ENCODE data around the gene CACNA2D3. TPM values are rescaled to one million over a fixed set of nuclear protein-coding genes. Genes with fewer than 3 reads are reported as not detected.

CACNA2D3 gene
- polyA plus RNA-seq, 1 donor from 2014 or later = 26.2 TPM

DNA sequence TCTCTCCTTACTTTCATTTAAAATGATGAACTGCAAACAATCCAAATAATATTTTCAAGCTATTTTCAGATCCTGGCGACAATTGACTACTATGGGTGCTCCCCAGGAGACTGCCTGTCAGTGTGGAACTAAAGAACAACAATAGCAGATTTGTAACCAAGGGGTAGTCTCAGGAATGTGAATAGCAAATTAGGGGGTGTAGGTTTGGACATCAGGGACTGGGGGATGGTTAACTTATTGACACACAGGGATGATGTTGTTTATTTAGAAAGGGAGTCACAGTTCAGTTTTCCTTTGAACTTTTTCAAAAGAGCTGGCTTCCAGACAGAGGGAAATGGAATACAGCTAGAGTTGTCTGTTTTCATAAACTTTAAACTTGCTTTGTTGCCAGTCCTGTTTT is 575.7 kb downstream of the CACNA2D3 start:
- Histone ChIP-seq H3K79me2 (replicated peaks; ENCODE audit: insufficient read depth, low read length) (no peaks in the 10 kb centered on the region), H3K9me3 (ENCODE audit: low read length) (no peaks in the 10 kb centered on the region), H4K20me1 (ENCODE audit: insufficient read depth) (no peaks in the 10 kb centered on the region), H3K9me2 (ENCODE audit: insufficient read depth, low read length) (no peaks in the 10 kb centered on the region), H3K9ac (ENCODE audit: low read length) (no peak overlapping the region), H3K36me3 (ENCODE audit: insufficient read depth, low read length) (no peaks in the 10 kb centered on the region), H3K27me3 (ENCODE audit: insufficient read depth, low read depth, low read length) (no peaks in the 10 kb centered on the region), H3K4me3 (ENCODE audit: low read length) (no peak overlapping the region), H3K27ac (ENCODE audit: low read length) (peak overlapping the region; percentile 3), H3K4me2 (ENCODE audit: low read length) (no peak overlapping the region), H2AFZ (ENCODE audit: low read depth, low read length) (no peak overlapping the region), H3F3A (ENCODE audit: insufficient read depth, low read length, poor library complexity, severe bottlenecking) (peaks cover 5% of the 10 kb centered on the region)
- peak; percentile 10 for TF ChIP-seq EP300 (conservative IDR thresholded peaks at IDR 0.05; ENCODE audit: poor library complexity, severe bottlenecking)
- TF ChIP-seq RAD21 (conservative IDR thresholded peaks at IDR 0.05) = no peak
- TF ChIP-seq, protein P1, sequence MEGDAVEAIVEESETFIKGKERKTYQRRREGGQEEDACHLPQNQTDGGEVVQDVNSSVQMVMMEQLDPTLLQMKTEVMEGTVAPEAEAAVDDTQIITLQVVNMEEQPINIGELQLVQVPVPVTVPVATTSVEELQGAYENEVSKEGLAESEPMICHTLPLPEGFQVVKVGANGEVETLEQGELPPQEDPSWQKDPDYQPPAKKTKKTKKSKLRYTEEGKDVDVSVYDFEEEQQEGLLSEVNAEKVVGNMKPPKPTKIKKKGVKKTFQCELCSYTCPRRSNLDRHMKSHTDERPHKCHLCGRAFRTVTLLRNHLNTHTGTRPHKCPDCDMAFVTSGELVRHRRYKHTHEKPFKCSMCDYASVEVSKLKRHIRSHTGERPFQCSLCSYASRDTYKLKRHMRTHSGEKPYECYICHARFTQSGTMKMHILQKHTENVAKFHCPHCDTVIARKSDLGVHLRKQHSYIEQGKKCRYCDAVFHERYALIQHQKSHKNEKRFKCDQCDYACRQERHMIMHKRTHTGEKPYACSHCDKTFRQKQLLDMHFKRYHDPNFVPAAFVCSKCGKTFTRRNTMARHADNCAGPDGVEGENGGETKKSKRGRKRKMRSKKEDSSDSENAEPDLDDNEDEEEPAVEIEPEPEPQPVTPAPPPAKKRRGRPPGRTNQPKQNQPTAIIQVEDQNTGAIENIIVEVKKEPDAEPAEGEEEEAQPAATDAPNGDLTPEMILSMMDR (IDR thresholded peaks at IDR 0.05; ENCODE audit: poor library complexity, severe bottlenecking) = no peak
- no peak for TF ChIP-seq SMC3 (conservative IDR thresholded peaks at IDR 0.05; ENCODE audit: poor library complexity)

GRCh38 chr3:54703923-54704322 is 581.6 kb downstream of the CACNA2D3 start:
- H2AFZ ChIP-seq (ENCODE audit: low read depth, low read length) = no peak overlapping the region
- H3K4me3 ChIP-seq (ENCODE audit: low read length) = no peak overlapping the region
- H3K9me3 ChIP-seq (ENCODE audit: low read length) = no peaks in the 10 kb centered on the region
- H3K79me2 ChIP-seq (replicated peaks; ENCODE audit: insufficient read depth, low read length) = no peaks in the 10 kb centered on the region
- no peak overlapping the region for H3K4me2 ChIP-seq (ENCODE audit: low read length)
- H3K27me3 ChIP-seq (ENCODE audit: insufficient read depth, low read depth, low read length) = no peaks in the 10 kb centered on the region
- H4K20me1 ChIP-seq (ENCODE audit: insufficient read depth) = no peaks in the 10 kb centered on the region
- TF ChIP-seq POLR2AphosphoS5 (IDR thresholded peaks at IDR 0.05) = no peak
- TF ChIP-seq EP300 (conservative IDR thresholded peaks at IDR 0.05; ENCODE audit: poor library complexity, severe bottlenecking) = no peak
- H3K9me2 ChIP-seq (ENCODE audit: insufficient read depth, low read length) = no peaks in the 10 kb centered on the region
- no peak overlapping the region for H3K9ac ChIP-seq (ENCODE audit: low read length)
- no peak overlapping the region for H3K27ac ChIP-seq (ENCODE audit: low read length)
- H3K36me3 ChIP-seq (ENCODE audit: insufficient read depth, low read length) = no peaks in the 10 kb centered on the region
- no peaks in the 10 kb centered on the region for H3F3A ChIP-seq (ENCODE audit: insufficient read depth, low read length, poor library complexity, severe bottlenecking)

GRCh38 chr3:54705730-54706129 is 583.4 kb downstream of the CACNA2D3 start:
- Histone ChIP-seq H4K20me1 (ENCODE audit: insufficient read depth) (no peaks in the 10 kb centered on the region), H3K79me2 (replicated peaks; ENCODE audit: insufficient read depth, low read length) (no peaks in the 10 kb centered on the region), H3K9me3 (ENCODE audit: low read length) (no peaks in the 10 kb centered on the region), H2AFZ (ENCODE audit: low read depth, low read length) (no peak overlapping the region), H3K36me3 (ENCODE audit: insufficient read depth, low read length) (no peaks in the 10 kb centered on the region), H3K27ac (ENCODE audit: low read length) (no peak overlapping the region), H3K27me3 (ENCODE audit: insufficient read depth, low read depth, low read length) (no peaks in the 10 kb centered on the region), H3F3A (ENCODE audit: insufficient read depth, low read length, poor library complexity, severe bottlenecking) (no peaks in the 10 kb centered on the region), H3K9me2 (ENCODE audit: insufficient read depth, low read length) (no peaks in the 10 kb centered on the region), H3K4me2 (ENCODE audit: low read length) (no peak overlapping the region), H3K4me3 (ENCODE audit: low read length) (no peak overlapping the region), H3K9ac (ENCODE audit: low read length) (no peak overlapping the region)
- TF ChIP-seq RAD21 (conservative IDR thresholded peaks at IDR 0.05) (no peak), TAF1 (IDR thresholded peaks at IDR 0.05; ENCODE audit: low read depth) (no peak)
- TF ChIP-seq, protein P2, sequence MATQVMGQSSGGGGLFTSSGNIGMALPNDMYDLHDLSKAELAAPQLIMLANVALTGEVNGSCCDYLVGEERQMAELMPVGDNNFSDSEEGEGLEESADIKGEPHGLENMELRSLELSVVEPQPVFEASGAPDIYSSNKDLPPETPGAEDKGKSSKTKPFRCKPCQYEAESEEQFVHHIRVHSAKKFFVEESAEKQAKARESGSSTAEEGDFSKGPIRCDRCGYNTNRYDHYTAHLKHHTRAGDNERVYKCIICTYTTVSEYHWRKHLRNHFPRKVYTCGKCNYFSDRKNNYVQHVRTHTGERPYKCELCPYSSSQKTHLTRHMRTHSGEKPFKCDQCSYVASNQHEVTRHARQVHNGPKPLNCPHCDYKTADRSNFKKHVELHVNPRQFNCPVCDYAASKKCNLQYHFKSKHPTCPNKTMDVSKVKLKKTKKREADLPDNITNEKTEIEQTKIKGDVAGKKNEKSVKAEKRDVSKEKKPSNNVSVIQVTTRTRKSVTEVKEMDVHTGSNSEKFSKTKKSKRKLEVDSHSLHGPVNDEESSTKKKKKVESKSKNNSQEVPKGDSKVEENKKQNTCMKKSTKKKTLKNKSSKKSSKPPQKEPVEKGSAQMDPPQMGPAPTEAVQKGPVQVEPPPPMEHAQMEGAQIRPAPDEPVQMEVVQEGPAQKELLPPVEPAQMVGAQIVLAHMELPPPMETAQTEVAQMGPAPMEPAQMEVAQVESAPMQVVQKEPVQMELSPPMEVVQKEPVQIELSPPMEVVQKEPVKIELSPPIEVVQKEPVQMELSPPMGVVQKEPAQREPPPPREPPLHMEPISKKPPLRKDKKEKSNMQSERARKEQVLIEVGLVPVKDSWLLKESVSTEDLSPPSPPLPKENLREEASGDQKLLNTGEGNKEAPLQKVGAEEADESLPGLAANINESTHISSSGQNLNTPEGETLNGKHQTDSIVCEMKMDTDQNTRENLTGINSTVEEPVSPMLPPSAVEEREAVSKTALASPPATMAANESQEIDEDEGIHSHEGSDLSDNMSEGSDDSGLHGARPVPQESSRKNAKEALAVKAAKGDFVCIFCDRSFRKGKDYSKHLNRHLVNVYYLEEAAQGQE (IDR thresholded peaks at IDR 0.05; ENCODE audit: borderline replicate concordance) = no peak
- TF ChIP-seq, protein P1 (IDR thresholded peaks at IDR 0.05; ENCODE audit: poor library complexity, severe bottlenecking) = no peak

Data from neural cell (in vitro differentiated cells).